Thyroid gland (tissue), 4 donors: Measurements from ENCODE around the gene GADL1.

Source experiments
- POLR2A ChIP-seq, 2 donors: fragments of 450-650 bp; IDR thresholded peaks; one replicate each; pipeline ENCODE4 v1.6.1; 2017; ENCODE audit warnings: antibody characterized with exemption in 2 of 2, mild to moderate bottlenecking in 2 of 2, moderate library complexity in 1 of 2
- TF ChIP-seq, protein P1 (sequence below), 6 experiments: fragments of 200-600 bp in 3 of 6; fragments of 450-650 bp in 3 of 6; sonication (generic) in 3 of 6; IDR thresholded peaks; one replicate each; pipeline ENCODE4 v1.5.1; 2016 to 2019; ENCODE audit warnings: antibody characterized with exemption in 6 of 6, mild to moderate bottlenecking in 2 of 6, inconsistent platforms in 1 of 6, moderate library complexity in 1 of 6

GRCh38 chr3:30864132-30864531, 30.3 kb downstream of the GADL1 start:
- TF ChIP-seq, protein P1, sequence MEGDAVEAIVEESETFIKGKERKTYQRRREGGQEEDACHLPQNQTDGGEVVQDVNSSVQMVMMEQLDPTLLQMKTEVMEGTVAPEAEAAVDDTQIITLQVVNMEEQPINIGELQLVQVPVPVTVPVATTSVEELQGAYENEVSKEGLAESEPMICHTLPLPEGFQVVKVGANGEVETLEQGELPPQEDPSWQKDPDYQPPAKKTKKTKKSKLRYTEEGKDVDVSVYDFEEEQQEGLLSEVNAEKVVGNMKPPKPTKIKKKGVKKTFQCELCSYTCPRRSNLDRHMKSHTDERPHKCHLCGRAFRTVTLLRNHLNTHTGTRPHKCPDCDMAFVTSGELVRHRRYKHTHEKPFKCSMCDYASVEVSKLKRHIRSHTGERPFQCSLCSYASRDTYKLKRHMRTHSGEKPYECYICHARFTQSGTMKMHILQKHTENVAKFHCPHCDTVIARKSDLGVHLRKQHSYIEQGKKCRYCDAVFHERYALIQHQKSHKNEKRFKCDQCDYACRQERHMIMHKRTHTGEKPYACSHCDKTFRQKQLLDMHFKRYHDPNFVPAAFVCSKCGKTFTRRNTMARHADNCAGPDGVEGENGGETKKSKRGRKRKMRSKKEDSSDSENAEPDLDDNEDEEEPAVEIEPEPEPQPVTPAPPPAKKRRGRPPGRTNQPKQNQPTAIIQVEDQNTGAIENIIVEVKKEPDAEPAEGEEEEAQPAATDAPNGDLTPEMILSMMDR (IDR thresholded peaks at IDR 0.05) = no peak
- TF ChIP-seq POLR2A (IDR thresholded peaks at IDR 0.05) = no peak
